Testis (tissue), 3 donors: ENCODE results near the gene GTPBP2. TPM values are rescaled to one million over a fixed set of nuclear protein-coding genes. Genes with fewer than 3 reads are reported as not detected.

Source experiments
- DNase-seq: peaks from one replicate; pipeline ENCODE4 v3.0.0-alpha.2; 2019
- H3K27ac ChIP-seq, 2 donors: fragments of 200-600 bp; sonication (generic); one replicate each; pipeline ENCODE4 v1.5.1; 2019
- H3K27me3 ChIP-seq: fragments of 200-600 bp; sonication (generic); one replicate; pipeline ENCODE4 v1.5.1; 2019
- H3K36me3 ChIP-seq: fragments of 200-600 bp; sonication (generic); one replicate; pipeline ENCODE4 v1.5.1; 2017; ENCODE audit warnings: low read depth; ENCODE audit errors: missing control alignments
- H3K4me1 ChIP-seq: fragments of 200-600 bp; sonication (generic); one replicate; pipeline ENCODE4 v1.5.1; 2019
- H3K4me3 ChIP-seq, 2 donors: fragments of 200-600 bp; sonication (generic); one replicate each; pipeline ENCODE4 v1.5.1; 2017 to 2019
- H3K9me3 ChIP-seq: fragments of 200-600 bp; sonication (generic); one replicate; pipeline ENCODE4 v1.5.1; 2017
- POLR2A ChIP-seq: fragments of 450-650 bp; IDR thresholded peaks from one replicate; pipeline ENCODE4 v1.6.1; 2017; ENCODE audit warnings: antibody characterized with exemption, mild to moderate bottlenecking, moderate library complexity
- WGBS, 2 donors: methylation state at CpG; one replicate each; pipeline ENCODE4 v1.1.5; 2018; 5-methylcytosine and 5-hydroxymethylcytosine counted together
- intact Hi-C: fragments of 100-400 bp; cut with DNase I; formaldehyde crosslinking; loops from one replicate; pipeline ENCODE4 v1.15.1; 2023; ENCODE audit warnings: low total_unique reads
- polyA plus RNA-seq: library from polyadenylated mRNA; stranded (reverse); fragments of 350-450 nt; fragmentation: Illumina TruSeq; extraction: RNeasy Lipid Tissue Mini Kit (QIAGEN cat#74804); gene quantifications from one replicate; pipeline ENCODE4 v1.2.3, GENCODE V29; 2014; ENCODE audit warnings: low read depth, low replicate concordance; ENCODE audit not compliant: insufficient read depth
- total RNA-seq, 2 donors: library from RNA; depleted of rRNA; stranded (reverse); fragments of >200 nt; gene quantifications; one replicate each; pipeline ENCODE4 v1.2.3, GENCODE V29; 2016
- TF ChIP-seq, protein P1 (sequence below), 3 experiments: fragments of 450-650 bp in 2 of 3; fragments of 200-600 bp in 1 of 3; sonication (generic) in 1 of 3; IDR thresholded peaks; one replicate each; pipeline ENCODE4 v1.5.1; 2016 to 2019; ENCODE audit warnings: antibody characterized with exemption in 3 of 3, mild to moderate bottlenecking in 2 of 3, moderate library complexity in 1 of 3

The GTPBP2 gene
- total and polyA plus RNA-seq, 3 donors from 2014 or later: 59.0 to 64.7 (median 59.5) TPM

DNA sequence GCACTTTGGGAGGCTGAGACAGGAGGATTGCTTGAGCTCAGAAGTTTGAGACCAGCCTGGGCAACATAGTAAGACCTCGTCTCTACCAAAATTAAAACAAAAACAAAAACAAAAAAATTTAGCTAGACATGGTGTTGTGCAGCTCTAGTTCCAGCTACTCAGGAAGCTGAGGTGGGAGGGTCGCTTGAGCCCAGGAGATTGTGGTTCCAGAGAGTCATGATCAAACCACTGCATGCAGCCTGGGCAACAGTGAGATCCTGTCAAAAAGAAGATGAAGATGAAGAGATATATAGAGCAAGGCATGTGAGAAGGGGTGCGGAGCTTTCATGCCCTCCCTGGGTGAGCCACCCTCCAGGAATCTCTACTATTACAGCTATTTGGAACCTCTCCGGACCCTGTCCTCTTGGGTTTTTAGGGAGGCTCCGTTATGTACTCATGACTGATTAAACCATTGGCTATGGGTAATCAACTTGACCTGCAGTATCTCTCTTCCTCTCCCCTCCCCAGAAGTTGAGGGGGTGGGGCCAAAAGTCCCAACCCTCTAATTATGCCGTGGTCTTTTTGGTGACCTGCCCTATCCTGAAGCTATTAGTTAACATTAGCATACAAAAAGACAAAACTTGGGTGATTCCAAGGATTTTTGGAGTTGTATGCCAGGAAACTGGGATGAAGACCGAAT, 44.0 kb downstream of the GTPBP2 start:
- whole genome bisulfite sequencing, 2 donors: 90 to 91% methylated on average over 7 of the region's 7 CpGs
- intact Hi-C loops: no loop called here
- H3K9me3 ChIP-seq: no peaks in the 10 kb centered on the region
- no peaks in the 10 kb centered on the region for H3K36me3 ChIP-seq
- TF ChIP-seq POLR2A: no peak
- TF ChIP-seq, protein P1, sequence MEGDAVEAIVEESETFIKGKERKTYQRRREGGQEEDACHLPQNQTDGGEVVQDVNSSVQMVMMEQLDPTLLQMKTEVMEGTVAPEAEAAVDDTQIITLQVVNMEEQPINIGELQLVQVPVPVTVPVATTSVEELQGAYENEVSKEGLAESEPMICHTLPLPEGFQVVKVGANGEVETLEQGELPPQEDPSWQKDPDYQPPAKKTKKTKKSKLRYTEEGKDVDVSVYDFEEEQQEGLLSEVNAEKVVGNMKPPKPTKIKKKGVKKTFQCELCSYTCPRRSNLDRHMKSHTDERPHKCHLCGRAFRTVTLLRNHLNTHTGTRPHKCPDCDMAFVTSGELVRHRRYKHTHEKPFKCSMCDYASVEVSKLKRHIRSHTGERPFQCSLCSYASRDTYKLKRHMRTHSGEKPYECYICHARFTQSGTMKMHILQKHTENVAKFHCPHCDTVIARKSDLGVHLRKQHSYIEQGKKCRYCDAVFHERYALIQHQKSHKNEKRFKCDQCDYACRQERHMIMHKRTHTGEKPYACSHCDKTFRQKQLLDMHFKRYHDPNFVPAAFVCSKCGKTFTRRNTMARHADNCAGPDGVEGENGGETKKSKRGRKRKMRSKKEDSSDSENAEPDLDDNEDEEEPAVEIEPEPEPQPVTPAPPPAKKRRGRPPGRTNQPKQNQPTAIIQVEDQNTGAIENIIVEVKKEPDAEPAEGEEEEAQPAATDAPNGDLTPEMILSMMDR (IDR thresholded peaks at IDR 0.05): no peak
- H3K27ac ChIP-seq: no peak overlapping the region
- no peaks in the 10 kb centered on the region for H3K27me3 ChIP-seq
- no peak for DNase-seq
- no peak overlapping the region for H3K4me3 ChIP-seq
- no peaks in the 10 kb centered on the region for H3K4me1 ChIP-seq

- 74 to 80% methylated on average over 5 of the region's 5 CpGs for WGBS, 2 donors
- no peak for DNase-seq
- intact Hi-C loops: no loop called here
Measured at GRCh38 chr6:43582911-43583310, 46.2 kb downstream of the GTPBP2 start.

GRCh38 chr6:43579171-43579570, 49.9 kb downstream of the GTPBP2 start:
- H3K36me3 ChIP-seq: no peaks in the 10 kb centered on the region
- H3K4me3 ChIP-seq: no peak overlapping the region
- H3K4me1 ChIP-seq: peaks cover 15% of the 10 kb centered on the region
- H3K27me3 ChIP-seq: no peaks in the 10 kb centered on the region
- H3K27ac ChIP-seq: no peak overlapping the region
- 89 to 91% methylated on average over 2 of the region's 2 CpGs for WGBS, 2 donors
- intact Hi-C loops: no loop called here
- TF ChIP-seq POLR2A: no peak
- TF ChIP-seq, protein P1 (IDR thresholded peaks at IDR 0.05): no peak
- DNase-seq: no peak
- H3K9me3 ChIP-seq: no peaks in the 10 kb centered on the region

More at GRCh38 chr6:43582911-43583310, 46.2 kb downstream of the GTPBP2 start:
- no peaks in the 10 kb centered on the region for H3K27me3 ChIP-seq
- no peak for TF ChIP-seq POLR2A
- TF ChIP-seq, protein P1 (IDR thresholded peaks at IDR 0.05): no peak
- no peaks in the 10 kb centered on the region for H3K9me3 ChIP-seq
- no peak overlapping the region for H3K27ac ChIP-seq
- no peaks in the 10 kb centered on the region for H3K4me1 ChIP-seq
- H3K4me3 ChIP-seq: no peak overlapping the region
- no peaks in the 10 kb centered on the region for H3K36me3 ChIP-seq

DNA sequence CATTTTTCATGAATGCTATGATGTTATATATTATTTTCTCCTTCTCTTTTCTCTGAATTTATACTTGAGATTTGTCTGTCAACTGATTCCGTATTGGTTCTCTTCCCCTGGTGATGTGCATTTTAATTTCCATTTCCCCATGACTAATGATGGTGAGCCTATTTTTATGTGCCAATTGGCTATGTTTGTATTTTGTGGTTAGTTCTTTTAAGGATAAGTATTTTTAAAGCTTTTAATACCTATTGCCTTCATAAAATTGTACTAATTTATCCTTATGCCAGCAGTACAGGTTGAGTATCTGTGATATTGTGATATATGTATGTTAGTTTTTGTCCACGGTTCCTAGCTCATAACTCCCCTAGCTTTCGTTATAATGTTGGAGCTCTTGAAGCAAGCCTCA, 50.3 kb downstream of the GTPBP2 start:
- Histone ChIP-seq H3K9me3 (no peaks in the 10 kb centered on the region), H3K27me3 (no peaks in the 10 kb centered on the region), H3K27ac (no peak overlapping the region), H3K4me3 (no peak overlapping the region), H3K36me3 (no peaks in the 10 kb centered on the region), H3K4me1 (peaks cover 15% of the 10 kb centered on the region)
- WGBS, 2 donors: 89 to 92% methylated on average over 3 of the region's 3 CpGs
- TF ChIP-seq, protein P1 (IDR thresholded peaks at IDR 0.05): no peak
- no peak for TF ChIP-seq POLR2A
- DNase-seq: no peak
- intact Hi-C loops: no loop called here
